Ecto neural progenitor cell (in vitro differentiated cells): ENCODE results near the gene SPESP1.
"Not testable (repeated sequence)": the region's sequence is repeated elsewhere in the genome, so short reads cannot be mapped to it uniquely, and the experiment has no call there.

Source experiments
- DNase-seq: peaks from one replicate; pipeline ENCODE4 v3.0.0-alpha.2; 2018; ENCODE audit warnings: low spot score

SPESP1 gene

DNA sequence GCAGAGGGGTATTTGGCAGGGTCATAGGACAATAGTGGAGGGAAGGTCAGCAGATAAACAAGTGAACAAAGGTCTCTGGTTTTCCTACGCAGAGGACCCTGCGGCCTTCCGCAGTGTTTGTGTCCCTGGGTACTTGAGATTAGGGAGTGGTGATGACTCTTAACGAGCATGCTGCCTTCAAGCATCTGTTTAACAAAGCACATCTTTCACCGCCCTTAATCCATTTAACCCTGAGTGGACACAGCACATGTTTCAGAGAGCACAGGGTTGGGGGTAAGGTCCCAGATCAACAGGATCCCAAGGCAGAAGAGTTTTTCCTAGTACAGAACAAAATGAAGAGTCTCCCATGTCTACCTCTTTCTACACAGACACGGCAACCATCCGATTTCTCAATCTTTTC is 33.4 kb downstream of the SPESP1 start:
- not testable (repeated sequence) for DNase-seq

DNA sequence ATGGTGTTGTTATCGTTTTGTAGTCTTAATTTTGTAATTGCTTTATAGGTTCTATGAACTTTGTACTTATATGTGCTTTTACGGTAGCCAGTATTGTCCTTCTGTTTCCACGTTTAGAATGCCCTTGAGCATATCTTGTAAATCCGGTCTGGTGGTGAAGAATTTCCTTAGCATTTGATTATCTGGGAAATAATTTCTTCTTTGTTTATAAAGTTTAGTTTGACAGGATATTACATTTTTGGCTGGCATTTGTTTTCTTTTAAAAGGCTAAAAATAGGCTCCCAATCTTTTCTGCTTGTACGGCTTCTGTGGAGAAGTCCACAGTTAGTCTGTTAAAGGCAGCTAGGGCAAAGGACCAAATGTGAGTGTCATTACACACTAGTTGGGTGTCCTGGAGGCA is 36.7 kb downstream of the SPESP1 start:
- DNase-seq, result no peak

DNA sequence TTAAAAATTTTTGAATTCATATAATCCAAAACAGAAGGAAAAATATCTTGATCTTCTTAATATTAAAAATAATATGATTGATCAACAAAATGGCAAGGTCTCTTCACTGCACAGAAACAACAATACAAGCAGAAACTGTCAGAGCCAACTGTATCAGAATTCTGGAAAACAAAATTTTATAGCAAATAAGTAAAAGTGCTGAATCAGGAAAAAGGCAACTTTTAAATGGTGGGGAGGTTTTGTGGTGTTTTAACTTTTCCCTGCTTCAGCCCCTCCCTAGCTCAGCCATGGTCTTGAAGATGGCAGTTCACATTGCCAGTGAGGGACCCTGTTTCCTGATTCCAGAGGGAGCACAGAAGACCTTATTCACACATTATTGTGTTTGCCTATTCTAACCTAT is 37.6 kb downstream of the SPESP1 start:
- DNase-seq, result no peak

DNA sequence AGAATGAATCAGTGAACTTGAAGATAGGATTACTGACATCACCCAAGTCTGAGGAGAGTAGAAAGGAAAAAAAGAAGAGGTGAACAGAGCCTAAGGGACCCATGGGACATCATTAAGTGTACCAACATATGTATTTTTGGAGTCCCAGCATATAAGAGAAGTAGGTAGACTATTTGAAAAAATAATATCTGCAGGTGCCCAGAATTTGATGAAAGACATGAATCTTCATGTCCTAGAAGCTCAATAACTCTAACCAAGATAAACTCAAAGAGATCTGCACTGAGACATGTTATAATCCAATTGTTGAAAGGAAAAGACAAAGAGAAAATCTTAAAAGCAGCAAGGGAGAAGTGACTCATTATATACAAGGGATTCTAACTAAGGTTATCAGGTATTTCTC is 39.0 kb downstream of the SPESP1 start:
- no peak for DNase-seq

DNA sequence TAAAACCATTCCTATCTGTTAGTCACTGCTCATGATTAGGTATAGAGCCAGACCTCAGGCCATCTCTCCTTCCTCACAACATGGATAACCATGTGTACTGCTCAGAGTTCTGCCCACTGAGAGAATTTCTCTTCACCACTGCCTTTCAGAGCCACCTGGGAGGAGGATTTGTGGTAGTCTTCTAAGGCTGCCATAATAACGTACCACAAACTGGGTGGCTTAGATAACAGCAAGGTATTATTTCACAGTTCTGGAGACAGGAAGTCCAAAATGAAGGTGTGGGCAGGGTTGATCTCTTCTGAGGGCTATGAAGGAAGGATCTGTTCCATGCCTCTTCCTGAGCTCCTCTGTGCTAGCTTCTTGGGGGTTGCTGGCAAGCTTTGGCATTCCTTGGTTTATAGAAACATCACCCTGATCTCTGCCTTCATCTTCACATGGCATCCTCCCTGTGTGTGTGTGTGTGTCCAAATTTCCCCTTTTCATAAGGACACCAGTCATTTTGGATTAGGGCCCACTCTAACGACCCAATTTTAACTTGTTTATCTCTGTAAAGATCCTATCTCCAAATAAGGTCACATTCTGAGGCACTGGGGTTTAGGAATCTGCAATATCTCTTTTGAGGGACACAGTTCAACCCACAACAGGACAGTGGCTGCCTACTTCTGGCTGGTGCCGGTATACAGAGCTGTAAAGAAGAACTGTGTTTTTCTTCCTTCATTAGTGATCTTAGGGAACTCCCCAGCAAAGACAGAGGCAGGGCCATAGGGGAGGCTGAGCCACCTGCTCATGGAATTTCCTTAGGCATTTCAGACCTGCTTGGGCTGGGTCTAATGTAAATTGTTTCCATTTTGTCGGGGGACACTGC is 42.1 kb downstream of the SPESP1 start:
- no peak for DNase-seq

DNA sequence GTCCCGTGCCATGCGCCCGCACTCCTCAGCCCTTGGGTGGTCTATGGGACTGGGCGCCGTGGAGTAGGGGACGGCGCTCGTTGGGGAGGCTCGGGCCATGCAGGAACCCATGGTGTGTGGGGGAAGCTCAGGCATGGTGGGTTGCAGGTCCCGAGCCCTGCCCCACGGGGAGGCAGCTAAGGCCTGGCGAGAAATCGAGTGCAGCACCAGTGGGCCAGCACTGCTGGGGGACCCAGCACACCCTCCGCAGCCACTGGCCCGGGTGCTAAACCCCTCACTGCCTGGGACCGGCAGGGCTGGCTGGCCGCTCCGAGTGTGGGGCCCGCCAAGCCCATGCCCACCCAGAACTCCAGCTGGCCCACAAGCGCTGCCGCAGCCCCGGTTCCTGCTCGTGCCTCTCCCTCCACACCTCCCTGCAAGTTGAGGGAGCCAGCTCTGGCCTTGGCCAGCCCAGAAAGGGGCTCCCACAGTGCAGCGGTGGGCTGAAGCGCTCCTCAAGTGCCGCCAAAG is 45.4 kb downstream of the SPESP1 start:
- not testable (repeated sequence) for DNase-seq

DNA sequence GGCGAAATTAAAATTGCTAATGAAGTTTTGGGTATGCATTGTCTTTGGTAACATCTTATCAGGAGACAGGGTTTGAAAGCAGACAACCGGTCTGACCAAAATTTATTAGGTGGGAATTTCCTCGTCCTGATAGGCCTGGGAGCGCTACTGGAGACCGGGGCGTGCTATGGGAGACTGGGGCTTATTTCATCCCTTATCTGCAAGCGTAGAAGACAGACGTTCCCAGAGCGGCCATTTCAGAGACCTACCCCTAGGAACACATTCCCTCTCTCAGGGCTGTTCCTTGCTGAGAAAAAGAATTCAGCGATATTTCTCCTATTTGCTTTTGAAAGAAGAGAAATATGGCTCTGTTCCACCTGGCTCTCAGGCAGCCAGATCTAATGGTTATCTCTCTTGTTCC is 47.1 kb downstream of the SPESP1 start:
- not testable (repeated sequence) for DNase-seq

DNA sequence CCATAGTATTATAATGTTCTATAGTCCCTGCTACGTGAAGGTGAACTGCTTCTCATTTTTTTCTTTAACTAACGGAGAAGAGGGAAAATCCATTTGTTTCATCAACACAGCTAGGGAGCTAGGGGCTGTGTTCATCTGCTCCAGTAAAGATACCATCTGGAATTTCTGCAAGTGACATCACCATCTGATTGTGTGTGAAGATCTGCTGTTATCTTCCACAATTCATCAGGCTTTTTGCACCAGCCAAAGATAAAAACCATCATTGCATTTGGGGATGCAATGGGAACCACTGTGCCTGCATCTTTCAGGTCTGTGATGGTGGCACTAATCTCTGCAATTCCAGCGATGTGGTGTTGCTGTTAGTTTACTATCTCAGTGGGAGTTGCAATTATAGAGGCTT is 48.7 kb downstream of the SPESP1 start:
- DNase-seq, result no peak

DNA sequence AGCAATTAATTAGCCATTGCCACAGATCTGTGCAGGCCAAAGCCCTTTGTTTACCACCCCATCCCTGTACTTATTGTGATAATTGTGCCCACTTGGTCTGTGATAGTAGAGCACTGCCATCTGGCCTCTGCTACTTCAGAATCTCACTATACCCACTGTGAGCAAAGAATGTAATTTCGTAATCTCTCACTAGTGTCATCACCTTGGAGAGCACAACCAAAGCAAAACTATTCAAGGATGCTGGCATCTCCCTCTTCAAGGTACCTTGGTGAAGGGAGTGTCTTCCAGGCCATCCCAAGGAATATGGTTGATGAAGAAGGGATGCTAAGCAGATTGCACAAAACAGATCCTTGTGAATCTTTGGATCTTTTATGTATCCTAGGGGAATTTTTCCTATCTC is 49.5 kb downstream of the SPESP1 start:
- DNase-seq, result no peak

DNA sequence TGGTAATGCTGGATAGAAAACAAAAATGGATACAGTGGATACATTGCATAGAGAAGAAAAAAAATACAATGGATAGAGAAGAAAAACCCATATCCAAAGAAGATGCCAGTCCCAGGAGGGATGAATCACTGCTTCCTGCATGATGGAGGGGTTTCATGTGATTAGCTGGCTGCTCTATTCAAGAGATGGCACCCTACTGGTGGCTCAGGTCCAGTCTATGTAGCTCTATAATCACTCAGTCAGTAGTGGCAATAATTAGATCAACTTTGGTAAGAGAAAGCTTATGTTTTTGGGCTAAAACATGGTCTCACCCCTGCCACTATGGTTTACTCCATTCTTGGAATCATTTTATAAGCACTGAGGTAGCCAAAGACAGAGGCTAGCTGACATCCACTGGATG is 50.5 kb downstream of the SPESP1 start:
- no peak for DNase-seq

DNA sequence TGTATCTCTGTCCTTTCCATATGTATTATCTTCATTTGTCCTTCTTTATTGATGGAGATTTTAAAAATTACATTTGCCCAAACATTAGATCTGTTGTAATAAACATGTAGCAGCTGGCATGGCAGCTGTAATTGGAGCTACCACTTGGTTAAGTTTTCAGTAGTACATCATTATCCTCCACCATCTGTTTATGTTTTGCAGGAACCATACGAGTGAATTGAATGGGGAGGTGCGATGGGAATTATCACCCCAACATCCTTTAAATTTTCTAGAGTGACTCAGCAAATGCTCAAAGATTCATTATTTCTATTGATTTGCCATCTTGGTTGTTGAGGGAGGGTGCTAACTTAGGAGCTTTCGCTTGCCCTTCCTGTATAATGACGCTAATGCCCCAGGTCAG is 51.6 kb downstream of the SPESP1 start:
- DNase-seq, result no peak

DNA sequence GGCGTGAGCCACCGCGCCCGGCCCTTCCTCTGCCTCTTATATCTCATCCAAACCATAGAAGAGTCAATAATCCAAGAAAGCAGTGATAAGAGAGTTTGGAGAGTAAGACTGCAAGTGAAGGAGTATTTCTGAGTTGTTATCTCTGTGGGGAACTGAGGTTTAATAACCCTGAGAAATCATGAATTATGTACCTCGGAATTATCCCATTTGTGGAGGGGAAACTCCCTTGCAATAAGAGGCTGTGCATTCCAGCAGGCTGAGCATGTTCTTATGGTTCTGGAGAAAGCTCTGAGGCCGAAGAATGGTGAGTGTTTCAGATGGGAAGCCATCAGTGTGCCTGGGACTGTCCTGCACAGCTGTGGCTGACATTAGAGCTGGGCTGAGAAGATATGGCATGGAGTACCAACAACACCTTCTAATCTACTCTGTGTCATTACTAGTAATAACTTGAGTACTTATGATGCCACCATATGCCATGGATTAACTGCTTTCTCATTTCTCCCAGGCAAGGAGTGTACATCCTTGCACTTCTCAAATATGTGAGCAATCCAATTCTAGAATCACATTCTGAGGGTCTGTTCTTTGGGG is 52.7 kb downstream of the SPESP1 start:
- DNase-seq, result no peak

DNA sequence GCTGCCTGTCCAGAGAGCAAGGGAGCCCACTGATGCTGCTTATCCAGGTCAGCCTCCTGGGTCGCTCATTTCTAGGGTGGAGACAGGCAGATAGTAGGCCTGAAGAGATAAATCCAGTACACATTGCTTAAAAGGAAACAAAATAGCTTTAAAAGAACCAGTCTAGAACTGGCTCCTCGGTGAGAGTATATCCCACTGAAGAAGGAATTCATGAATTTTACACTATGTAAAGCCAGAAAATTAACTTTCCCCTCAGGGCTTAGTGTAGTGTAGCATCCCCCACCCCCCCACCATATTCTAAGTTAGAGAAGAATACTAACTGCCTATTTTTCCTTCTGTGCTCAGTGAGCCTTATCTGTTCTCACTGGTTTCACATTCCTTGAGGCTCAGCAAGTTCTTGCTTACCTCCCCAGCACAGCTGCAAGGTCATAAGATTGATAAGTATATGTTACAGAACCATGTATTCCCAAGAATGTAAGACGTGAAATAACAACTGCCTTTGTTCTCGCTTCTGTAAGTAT is 53.7 kb downstream of the SPESP1 start:
- DNase-seq, result no peak

DNA sequence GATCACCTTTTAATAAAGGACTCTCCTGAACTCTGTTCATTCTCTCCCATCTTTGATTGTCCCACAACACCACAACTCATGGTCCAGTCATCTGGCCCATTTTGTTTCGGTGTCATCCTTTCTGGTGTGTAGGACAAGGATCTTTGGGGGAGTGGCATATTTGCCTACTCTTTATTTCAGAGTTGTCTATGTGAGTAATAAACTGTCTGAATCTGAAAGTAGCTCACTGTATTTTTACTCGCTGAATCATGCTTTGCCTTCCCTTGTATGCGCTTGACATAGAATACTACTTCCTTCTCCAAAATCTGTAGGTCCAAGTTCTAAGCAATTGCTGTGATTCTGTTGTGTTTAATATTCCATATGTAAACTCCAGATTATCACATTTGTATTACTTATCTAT is 54.3 kb downstream of the SPESP1 start:
- no peak for DNase-seq

DNA sequence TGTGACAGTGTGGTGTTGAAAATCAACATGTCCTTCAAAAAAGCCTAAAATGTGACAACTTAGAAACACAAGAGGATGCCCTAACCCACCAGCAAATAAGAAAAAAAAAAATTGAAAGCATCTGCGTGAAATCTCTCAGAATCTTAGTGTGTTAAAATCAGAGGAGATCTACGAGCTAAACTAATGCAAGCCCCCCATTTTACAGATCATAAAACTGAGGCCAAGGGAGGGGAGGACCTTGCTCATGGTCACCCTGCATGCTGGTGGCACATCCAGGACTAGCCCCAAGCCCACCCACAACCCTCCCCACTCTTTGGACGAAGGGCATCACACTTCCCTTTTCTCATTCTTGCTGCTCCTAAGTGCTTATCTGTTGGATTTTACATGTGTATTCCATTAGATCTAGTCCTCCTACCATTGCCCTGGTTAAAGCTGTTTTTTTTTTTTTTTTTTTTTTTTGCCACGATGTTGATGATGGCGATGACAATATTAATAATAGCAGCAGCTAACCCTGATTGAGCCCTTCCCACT is 55.1 kb downstream of the SPESP1 start:
- no peak for DNase-seq

DNA sequence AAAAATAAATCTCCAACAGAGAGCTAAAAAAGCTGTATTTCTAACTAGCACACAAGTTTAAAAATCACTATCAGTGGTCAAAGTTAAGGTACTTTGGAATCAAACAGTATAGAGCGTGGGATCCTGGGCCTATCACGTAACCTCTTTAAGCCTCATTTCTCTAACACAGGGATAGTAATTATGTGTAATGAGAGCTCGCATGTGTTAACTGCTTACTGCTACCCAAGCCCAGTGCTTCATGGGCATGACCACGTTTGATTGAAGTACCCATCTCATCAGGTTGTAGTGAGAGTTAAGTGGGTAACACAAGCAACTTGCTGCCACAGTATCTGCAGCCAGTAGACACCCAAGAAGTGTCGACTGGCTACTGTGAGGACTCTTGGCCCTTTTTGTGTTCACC is 56.0 kb downstream of the SPESP1 start:
- DNase-seq, result no peak

DNA sequence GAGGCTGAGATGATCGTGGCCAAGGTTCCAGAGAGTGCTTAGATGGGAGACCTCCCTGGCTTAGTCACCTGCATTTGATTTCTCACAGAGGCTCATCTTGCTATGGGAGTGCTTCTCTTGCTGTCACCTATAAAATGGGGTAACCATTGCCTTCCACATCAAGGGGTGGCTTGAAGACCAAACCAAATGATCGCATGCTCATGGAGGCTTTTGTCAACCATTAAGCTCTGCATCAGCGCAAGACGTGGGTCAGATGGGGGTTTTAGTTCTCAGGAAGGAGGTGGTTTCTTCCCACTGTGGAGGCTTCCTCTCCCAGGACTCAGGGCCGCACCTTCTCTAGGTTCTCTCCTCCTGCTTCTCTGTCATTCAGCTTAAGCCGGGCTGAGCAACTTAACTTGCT is 56.8 kb downstream of the SPESP1 start:
- no peak for DNase-seq

DNA sequence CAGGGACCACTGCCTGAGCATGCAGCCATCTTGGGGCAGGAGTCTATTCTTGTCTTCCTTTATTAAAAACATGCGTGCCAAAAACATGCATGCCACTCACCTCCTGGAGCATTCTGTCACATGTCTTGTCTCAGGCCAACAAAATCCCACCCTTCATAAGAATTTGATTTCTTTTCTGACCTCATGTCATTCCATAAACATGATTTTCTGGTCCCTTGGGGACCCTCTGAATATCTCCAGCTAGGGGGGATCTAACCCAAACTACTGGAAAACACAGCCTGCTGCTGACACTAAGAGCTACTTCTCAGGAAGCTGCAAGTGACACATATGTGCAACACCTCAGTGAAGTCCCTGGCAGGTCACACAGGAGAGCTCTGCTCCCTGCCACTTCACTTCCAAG is 57.4 kb downstream of the SPESP1 start:
- DNase-seq, result no peak

DNA sequence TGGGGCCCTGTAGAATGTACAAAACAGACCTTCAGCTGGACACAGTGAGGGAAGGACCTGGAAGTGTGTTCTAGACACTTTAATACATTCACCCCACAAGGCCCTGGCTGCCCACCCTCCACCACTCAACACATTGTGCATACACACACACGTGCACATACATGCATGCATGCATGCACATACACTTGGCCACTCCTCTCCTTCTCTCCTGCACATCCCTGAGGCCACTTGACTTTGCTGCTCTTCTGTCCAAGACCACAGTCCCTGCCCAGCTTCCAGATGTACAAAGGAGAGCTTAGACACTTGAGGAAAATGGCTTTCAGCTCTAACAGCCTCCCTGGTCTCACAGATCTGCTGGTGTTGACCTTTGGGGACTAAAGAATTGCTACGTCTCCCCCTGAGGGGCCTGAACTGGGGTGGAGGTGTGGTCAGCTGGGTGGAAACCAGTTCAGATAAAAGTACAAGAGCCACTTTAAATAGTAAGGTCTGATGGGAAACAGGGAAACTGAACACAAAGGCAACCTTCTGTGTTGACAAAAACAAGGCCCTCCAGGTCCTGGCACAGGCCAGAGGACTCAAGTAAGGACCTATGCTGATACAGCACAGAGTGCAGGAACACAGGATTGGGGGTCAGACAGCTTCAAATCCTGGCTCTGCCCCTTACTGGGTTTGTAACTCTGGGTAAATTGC is 59.4 kb downstream of the SPESP1 start:
- DNase-seq, result no peak

DNA sequence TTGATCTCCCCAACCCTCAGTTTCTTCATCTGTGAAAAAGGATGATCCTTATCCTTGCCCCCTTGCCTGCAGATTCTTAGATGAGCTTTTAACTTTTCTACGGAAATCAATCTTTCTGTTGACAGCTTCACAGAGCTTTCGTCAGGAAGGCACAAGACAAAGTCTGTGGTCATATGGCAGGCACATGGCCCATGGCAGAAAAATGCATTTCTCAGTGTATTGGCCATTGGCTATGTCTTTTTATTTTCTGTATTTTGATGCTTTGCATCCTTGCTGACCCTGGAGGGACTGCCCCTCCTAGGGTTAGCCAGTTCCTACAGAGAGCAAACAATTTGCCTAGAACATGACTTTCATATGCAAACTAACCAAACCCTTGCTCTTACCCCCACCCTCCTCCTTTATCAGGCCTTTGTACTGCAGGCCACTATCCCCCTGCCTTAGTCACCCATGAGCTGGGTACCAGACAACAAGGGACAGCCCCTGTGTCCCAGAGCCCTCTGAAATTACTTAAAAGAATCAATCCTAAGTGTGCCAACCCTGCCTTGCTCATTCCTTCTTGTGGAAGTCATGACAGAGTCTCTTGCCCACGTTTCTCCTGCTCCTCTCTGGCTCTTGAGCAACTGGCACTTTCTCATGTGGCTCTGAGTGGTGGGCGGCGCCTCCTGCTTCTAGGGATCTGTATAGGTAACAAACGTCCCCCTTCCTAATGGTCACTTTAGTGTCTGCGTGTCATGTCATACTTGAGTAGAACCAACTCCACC is 60.1 kb downstream of the SPESP1 start:
- DNase-seq, result no peak

DNA sequence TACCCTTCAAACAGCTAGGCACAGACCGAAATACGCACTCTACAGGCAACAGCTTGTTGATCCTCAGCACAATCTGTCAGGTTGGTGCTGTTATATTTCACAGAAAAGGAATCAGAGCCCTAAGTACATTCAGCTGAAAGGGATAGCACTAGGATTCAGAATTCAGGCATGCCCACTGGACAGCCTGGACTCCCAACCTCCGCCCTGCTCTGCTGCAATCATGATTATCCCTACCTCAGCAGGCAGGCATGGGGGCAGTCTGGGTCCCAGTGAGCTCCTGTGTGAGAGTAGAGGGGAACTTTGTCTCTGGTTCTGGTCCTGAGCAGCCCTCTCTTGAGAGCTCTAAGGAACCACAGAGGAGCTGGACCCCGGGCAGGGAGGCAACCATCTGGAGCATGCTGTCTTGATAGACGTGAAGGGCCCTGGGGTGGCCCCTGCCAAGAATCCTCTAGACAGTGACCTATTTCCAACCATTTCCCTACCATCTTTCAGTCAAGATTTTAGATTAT is 60.7 kb downstream of the SPESP1 start:
- no peak for DNase-seq

DNA sequence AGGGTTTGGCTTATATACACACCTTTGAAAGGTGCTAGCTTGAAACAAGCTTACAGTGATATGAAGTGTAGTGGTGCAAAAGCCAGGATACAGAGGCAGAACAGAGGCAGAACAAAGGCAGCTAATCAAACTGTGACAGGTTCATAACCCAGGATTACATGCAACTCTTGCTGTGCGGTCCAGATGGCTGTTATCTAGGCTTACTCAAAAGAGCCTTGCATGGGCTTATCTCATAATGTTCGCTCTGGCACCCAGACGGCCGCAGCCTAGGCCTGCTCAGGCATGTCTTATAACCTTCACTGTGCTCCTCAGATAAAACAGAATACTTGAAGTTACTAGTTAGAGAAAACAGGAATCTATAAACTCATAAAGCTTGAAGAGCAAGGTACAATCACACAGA is 61.4 kb downstream of the SPESP1 start:
- no peak for DNase-seq
